Measurements from ENCODE around the gene USP36. TPM values are rescaled to one million over a fixed set of nuclear protein-coding genes. Genes with fewer than 3 reads are reported as not detected.
A peak's percentile ranks its signal among the peaks of the same experiment; 100 is the strongest.
"Not testable (repeated sequence)": the region's sequence is repeated elsewhere in the genome, so short reads cannot be mapped to it uniquely, and the experiment has no call there.

Gene USP36
- total RNA-seq, 1 donor from 2014 or later = 53.4 TPM

DNA sequence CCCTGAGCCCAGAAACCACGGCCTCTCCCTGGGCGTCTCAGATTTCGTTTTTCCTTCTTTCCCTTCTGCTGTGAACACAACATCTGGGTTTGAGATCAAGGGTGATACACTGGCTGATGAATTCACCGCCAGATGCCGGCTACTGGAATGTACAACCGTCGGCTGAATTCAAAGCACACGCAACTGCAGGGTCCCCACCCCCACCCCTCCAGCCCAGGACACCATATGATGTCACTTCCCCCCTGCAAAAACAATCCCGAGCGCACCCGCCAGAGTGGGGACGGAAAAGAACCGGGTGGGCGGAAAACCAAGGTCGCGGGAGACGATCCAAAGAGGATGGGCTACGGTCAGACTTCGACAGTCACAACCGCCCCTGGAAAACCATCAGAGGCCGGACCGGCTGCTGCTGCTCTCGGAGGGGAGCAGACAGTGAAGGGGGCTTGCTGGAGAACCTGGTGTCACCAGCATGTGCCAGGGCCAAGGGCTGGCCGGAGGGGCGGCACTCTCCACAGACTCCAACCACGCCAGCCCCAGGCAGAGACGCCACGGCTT, 39.1 kb upstream of the USP36 start:
- no peaks in the 10 kb centered on the region for H3K27me3 Mint-ChIP-seq
- TF ChIP-seq, protein P1, sequence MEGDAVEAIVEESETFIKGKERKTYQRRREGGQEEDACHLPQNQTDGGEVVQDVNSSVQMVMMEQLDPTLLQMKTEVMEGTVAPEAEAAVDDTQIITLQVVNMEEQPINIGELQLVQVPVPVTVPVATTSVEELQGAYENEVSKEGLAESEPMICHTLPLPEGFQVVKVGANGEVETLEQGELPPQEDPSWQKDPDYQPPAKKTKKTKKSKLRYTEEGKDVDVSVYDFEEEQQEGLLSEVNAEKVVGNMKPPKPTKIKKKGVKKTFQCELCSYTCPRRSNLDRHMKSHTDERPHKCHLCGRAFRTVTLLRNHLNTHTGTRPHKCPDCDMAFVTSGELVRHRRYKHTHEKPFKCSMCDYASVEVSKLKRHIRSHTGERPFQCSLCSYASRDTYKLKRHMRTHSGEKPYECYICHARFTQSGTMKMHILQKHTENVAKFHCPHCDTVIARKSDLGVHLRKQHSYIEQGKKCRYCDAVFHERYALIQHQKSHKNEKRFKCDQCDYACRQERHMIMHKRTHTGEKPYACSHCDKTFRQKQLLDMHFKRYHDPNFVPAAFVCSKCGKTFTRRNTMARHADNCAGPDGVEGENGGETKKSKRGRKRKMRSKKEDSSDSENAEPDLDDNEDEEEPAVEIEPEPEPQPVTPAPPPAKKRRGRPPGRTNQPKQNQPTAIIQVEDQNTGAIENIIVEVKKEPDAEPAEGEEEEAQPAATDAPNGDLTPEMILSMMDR (conservative IDR thresholded peaks at IDR 0.05) = no peak
- H3K4me3 Mint-ChIP-seq = peak overlapping the region; percentile 65
- H3K36me3 Mint-ChIP-seq = peaks cover 14% of the 10 kb centered on the region
- peak overlapping the region; percentile 75 for H3K27ac Mint-ChIP-seq
- no peak for DNase-seq (ENCODE audit: extremely low spot score, unreplicated experiment)
- H3K4me1 Mint-ChIP-seq (ENCODE audit: unreplicated experiment) = peaks cover 61% of the 10 kb centered on the region
- no peaks in the 10 kb centered on the region for H3K9me3 Mint-ChIP-seq

DNA sequence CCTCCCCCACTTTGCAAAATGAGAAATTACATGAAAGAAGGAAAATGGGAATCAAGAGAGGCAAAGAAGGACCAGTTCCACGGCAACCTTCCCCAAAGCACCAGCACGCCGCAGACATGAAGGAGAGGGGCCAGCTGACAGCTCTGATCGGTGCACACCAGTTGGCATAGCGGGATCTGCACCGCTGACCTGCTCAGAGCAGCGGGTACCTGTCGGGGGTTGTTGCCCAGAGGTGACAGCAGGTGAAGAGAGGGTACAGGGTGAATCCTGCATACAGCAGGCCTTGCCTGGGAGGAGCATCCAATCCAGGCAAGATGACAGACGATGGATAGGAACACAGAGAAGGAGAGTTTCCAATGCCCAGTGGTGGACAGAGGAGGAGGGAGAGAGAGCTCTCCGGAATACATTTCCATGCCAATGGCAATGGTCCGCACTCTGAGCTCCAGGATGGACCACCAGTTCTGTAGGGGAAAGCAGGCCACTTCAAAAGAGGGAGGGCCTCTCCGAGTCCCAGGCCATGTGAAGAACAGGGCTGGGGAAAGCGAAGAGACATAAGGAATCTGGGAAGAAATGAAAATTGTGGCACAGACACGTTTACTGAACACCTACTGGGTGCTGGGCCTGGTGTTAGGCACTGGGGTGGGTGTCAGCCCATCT, 38.4 kb upstream of the USP36 start:
- peaks cover 57% of the 10 kb centered on the region for H3K4me1 Mint-ChIP-seq (ENCODE audit: unreplicated experiment)
- H3K9me3 Mint-ChIP-seq = no peaks in the 10 kb centered on the region
- DNase-seq (ENCODE audit: extremely low spot score, unreplicated experiment) = no peak
- H3K27me3 Mint-ChIP-seq = no peaks in the 10 kb centered on the region
- TF ChIP-seq, protein P1 (conservative IDR thresholded peaks at IDR 0.05) = no peak
- peaks cover 14% of the 10 kb centered on the region for H3K36me3 Mint-ChIP-seq
- H3K27ac Mint-ChIP-seq = peak overlapping the region; percentile 75
- H3K4me3 Mint-ChIP-seq = peak overlapping the region; percentile 65

- peaks cover 14% of the 10 kb centered on the region for H3K36me3 Mint-ChIP-seq
- H3K27ac Mint-ChIP-seq = peak overlapping the region; percentile 43
- H3K4me1 Mint-ChIP-seq (ENCODE audit: unreplicated experiment) = peaks cover 50% of the 10 kb centered on the region
- H3K4me3 Mint-ChIP-seq = no peak overlapping the region
- no peaks in the 10 kb centered on the region for H3K9me3 Mint-ChIP-seq
- no peaks in the 10 kb centered on the region for H3K27me3 Mint-ChIP-seq
- DNase-seq (ENCODE audit: extremely low spot score, unreplicated experiment) = no peak
- TF ChIP-seq, protein P1 (conservative IDR thresholded peaks at IDR 0.05) = no peak
Observed at GRCh38 chr17:78878261-78878660, 37.6 kb upstream of the USP36 start.

- peak overlapping the region; percentile 63 for H3K4me3 Mint-ChIP-seq
- not testable (repeated sequence) for H3K9me3 Mint-ChIP-seq; DNase-seq (ENCODE audit: extremely low spot score, unreplicated experiment); H3K27me3 Mint-ChIP-seq
- peak overlapping the region; percentile 73 for H3K27ac Mint-ChIP-seq
- H3K36me3 Mint-ChIP-seq = peaks cover 10% of the 10 kb centered on the region
- peaks cover 38% of the 10 kb centered on the region for H3K4me1 Mint-ChIP-seq (ENCODE audit: unreplicated experiment)
Observed at GRCh38 chr17:78876954-78877517, 36.4 kb upstream of the USP36 start.

- Mint-ChIP-seq H3K27ac (peak overlapping the region; percentile 94), H3K4me1 (ENCODE audit: unreplicated experiment) (peaks cover 38% of the 10 kb centered on the region), H3K27me3 (no peaks in the 10 kb centered on the region), H3K36me3 (peaks cover 10% of the 10 kb centered on the region), H3K9me3 (no peaks in the 10 kb centered on the region), H3K4me3 (peak overlapping the region; percentile 68)
- TF ChIP-seq, protein P1 (conservative IDR thresholded peaks at IDR 0.05) = no peak
- no peak for DNase-seq (ENCODE audit: extremely low spot score, unreplicated experiment)
Observed at GRCh38 chr17:78876094-78876597, 35.5 kb upstream of the USP36 start.

Measured in type B pancreatic cell (in vitro differentiated cells).